DMS114 treated with DMSO at 0.1 percent for 48 hours (cell line): ENCODE results near the gene PPM1L.
A peak's percentile ranks its signal among the peaks of the same experiment; 100 is the strongest.

Experiments
- DNase-seq: peaks from one replicate; lab custom pipeline; 2025; ENCODE audit not compliant: unreplicated experiment; lab: John Stamatoyannopoulos, UW

The PPM1L gene

GRCh38 chr3:160921020-160921635, 165.1 kb downstream of the PPM1L start:
- DNase-seq, result peak; percentile 22

- no peak for DNase-seq
Measured at GRCh38 chr3:160924776-160925175, 168.7 kb downstream of the PPM1L start.

- no peak for DNase-seq
Measured at GRCh38 chr3:160927620-160928019, 171.6 kb downstream of the PPM1L start.

- DNase-seq, result no peak
Measured at GRCh38 chr3:160928183-160928726, 172.2 kb downstream of the PPM1L start.

- DNase-seq, result no peak
Measured at GRCh38 chr3:160929595-160929994, 173.6 kb downstream of the PPM1L start.

GRCh38 chr3:160931474-160931873, 175.4 kb downstream of the PPM1L start:
- no peak for DNase-seq

GRCh38 chr3:160935413-160936095, 179.5 kb downstream of the PPM1L start:
- DNase-seq, result no peak

GRCh38 chr3:160941885-160942494, 186.0 kb downstream of the PPM1L start:
- DNase-seq, result no peak

- no peak for DNase-seq
Measured at GRCh38 chr3:160943996-160944395, 188.0 kb downstream of the PPM1L start.

GRCh38 chr3:160945336-160945735, 189.3 kb downstream of the PPM1L start:
- no peak for DNase-seq

GRCh38 chr3:160948273-160948672, 192.2 kb downstream of the PPM1L start:
- DNase-seq, result no peak

GRCh38 chr3:160949460-160949859, 193.4 kb downstream of the PPM1L start:
- no peak for DNase-seq

- DNase-seq, result no peak
Measured at GRCh38 chr3:160950542-160950941, 194.5 kb downstream of the PPM1L start.

GRCh38 chr3:160950954-160951353, 194.9 kb downstream of the PPM1L start:
- DNase-seq, result no peak

- DNase-seq, result no peak
Measured at GRCh38 chr3:160951642-160952487, 195.8 kb downstream of the PPM1L start.

- DNase-seq, result no peak
Measured at GRCh38 chr3:160953686-160954085, 197.7 kb downstream of the PPM1L start.

GRCh38 chr3:160956785-160957184, 200.8 kb downstream of the PPM1L start:
- DNase-seq, result no peak

GRCh38 chr3:160960568-160960967, 204.5 kb downstream of the PPM1L start:
- no peak for DNase-seq

- no peak for DNase-seq
Measured at GRCh38 chr3:160963949-160964348, 207.9 kb downstream of the PPM1L start.

GRCh38 chr3:160968761-160969160, 212.7 kb downstream of the PPM1L start:
- DNase-seq, result no peak
